CD14-positive monocyte (primary cell): ENCODE results near the gene FBXO45. TPM values are rescaled to one million over a fixed set of nuclear protein-coding genes. Genes with fewer than 3 reads are reported as not detected.
"Not testable (repeated sequence)": the region's sequence is repeated elsewhere in the genome, so short reads cannot be mapped to it uniquely, and the experiment has no call there.

Experiments
- DNase-seq, 3 donors: peaks; one replicate each; pipeline ENCODE4 v3.0.0-alpha.2; 2011 to 2022
- H2AFZ ChIP-seq: 2 replicates; pipeline ENCODE4 v1.6.0; 2012; ENCODE audit warnings: mild to moderate bottlenecking, low read depth, low read length, inconsistent platforms; ENCODE audit not compliant: insufficient read depth, poor library complexity, severe bottlenecking
- H3K27ac ChIP-seq, 2 donors: 1 replicate in 1 of 2; 2 replicates in 1 of 2; pipeline ENCODE4 v1.5.1; 2012 to 2013; ENCODE audit warnings: low read length in 2 of 2, control low read depth in 1 of 2, inconsistent platforms in 1 of 2, low read depth in 1 of 2, mild to moderate bottlenecking in 1 of 2
- H3K27me3 ChIP-seq, 2 donors: one replicate each; pipeline versions ENCODE4 v1.6.0 to v1.6.1; 2011 to 2013; ENCODE audit warnings: low read length in 2 of 2; ENCODE audit not compliant: control insufficient read depth in 2 of 2, insufficient read depth in 2 of 2
- H3K36me3 ChIP-seq, 2 donors: replicated peaks in 1 of 2; 1 replicate in 1 of 2; 2 replicates in 1 of 2; pipeline versions ENCODE4 v1.5.1 to v1.6.1; 2012 to 2013; ENCODE audit warnings: low read length in 2 of 2, control low read depth in 1 of 2, inconsistent platforms in 1 of 2, mild to moderate bottlenecking in 1 of 2; ENCODE audit not compliant: insufficient read depth in 2 of 2, control insufficient read depth in 1 of 2
- H3K4me1 ChIP-seq, 2 donors: 1 replicate in 1 of 2; 2 replicates in 1 of 2; pipeline versions ENCODE4 v1.5.1 to v1.6.1; 2012 to 2013; ENCODE audit warnings: low read length in 2 of 2, control low read depth in 1 of 2, inconsistent platforms in 1 of 2, mild to moderate bottlenecking in 1 of 2, moderate library complexity in 1 of 2; ENCODE audit not compliant: insufficient read depth in 2 of 2, control insufficient read depth in 1 of 2
- H3K4me2 ChIP-seq: replicated peaks from 2 replicates; pipeline ENCODE3; 2012; ENCODE audit warnings: low read length, moderate library complexity, mild to moderate bottlenecking; ENCODE audit not compliant: poor library complexity, severe bottlenecking; ENCODE audit errors: extremely low read depth
- H3K4me3 ChIP-seq, 3 experiments: fragments of 200-600 bp in 1 of 3; sonication (generic) in 1 of 3; replicated peaks in 1 of 3; 1 replicate in 2 of 3; 2 replicates in 1 of 3; pipeline ENCODE4 v1.5.1; 2011 to 2013; ENCODE audit warnings: low read length in 3 of 3, mild to moderate bottlenecking in 3 of 3, control low read depth in 2 of 3, low read depth in 2 of 3, inconsistent platforms in 1 of 3, moderate library complexity in 1 of 3
- H3K79me2 ChIP-seq: 2 replicates; pipeline ENCODE4 v1.6.0; 2012; ENCODE audit warnings: mild to moderate bottlenecking, control low read depth, inconsistent platforms, low read length, moderate library complexity; ENCODE audit not compliant: insufficient read depth
- H3K9ac ChIP-seq: 2 replicates; pipeline ENCODE4 v1.6.0; 2017; ENCODE audit warnings: low read length, mild to moderate bottlenecking; ENCODE audit not compliant: insufficient read depth, poor library complexity, severe bottlenecking
- H3K9me3 ChIP-seq, 2 donors: replicated peaks in 1 of 2; 1 replicate in 1 of 2; 2 replicates in 1 of 2; pipeline versions ENCODE4 v1.5.1 to v1.6.1; 2012 to 2013; ENCODE audit warnings: low read length in 2 of 2, control low read depth in 1 of 2; ENCODE audit not compliant: control insufficient read depth in 1 of 2, insufficient read depth in 1 of 2
- H4K20me1 ChIP-seq: 2 replicates; pipeline ENCODE4 v1.6.0; 2012; ENCODE audit warnings: mild to moderate bottlenecking, low read length, control low read depth, moderate library complexity; ENCODE audit not compliant: insufficient read depth
- H3K27ac Mint-ChIP-seq, 7 donors: one replicate each; pipeline ENCODE4 v1.8.0; 2020; ENCODE audit warnings: mild to moderate bottlenecking in 7 of 7, mixed read lengths in 7 of 7, moderate library complexity in 6 of 7, inconsistent platforms in 2 of 7
- H3K27me3 Mint-ChIP-seq, 3 donors: one replicate each; pipeline ENCODE4 v1.8.0; 2021 to 2022; ENCODE audit warnings: low read depth in 3 of 3, mild to moderate bottlenecking in 3 of 3, mixed read lengths in 3 of 3, moderate library complexity in 3 of 3, inconsistent platforms in 1 of 3
- H3K36me3 Mint-ChIP-seq, 2 donors: one replicate each; pipeline ENCODE4 v1.8.0; 2020; ENCODE audit warnings: mixed read lengths in 2 of 2, inconsistent platforms in 1 of 2, mild to moderate bottlenecking in 1 of 2
- H3K4me1 Mint-ChIP-seq: one replicate; pipeline ENCODE4 v1.8.0; 2020; ENCODE audit warnings: mild to moderate bottlenecking, mixed read lengths
- H3K4me3 Mint-ChIP-seq, 2 donors: one replicate each; pipeline ENCODE4 v1.8.0; 2020; ENCODE audit warnings: mild to moderate bottlenecking in 2 of 2, mixed read lengths in 2 of 2, moderate library complexity in 1 of 2
- H3K9me3 Mint-ChIP-seq, 7 donors: one replicate each; pipeline ENCODE4 v1.8.0; 2020 to 2022; ENCODE audit warnings: mixed read lengths in 7 of 7, mild to moderate bottlenecking in 6 of 7, moderate library complexity in 6 of 7, inconsistent platforms in 2 of 7
- CTCF ChIP-seq: fragments of 200-600 bp; IDR thresholded peaks from one replicate; pipeline ENCODE4 v1.8.0; 2022; ENCODE audit warnings: antibody characterized with exemption, mild to moderate bottlenecking
- WGBS: methylation state at CpG from one replicate; pipeline ENCODE4 v1.1.5; 2013; ENCODE audit warnings: missing lambda C conversion rate; ENCODE audit not compliant: insufficient coverage; 5-methylcytosine and 5-hydroxymethylcytosine counted together
- intact Hi-C, 2 donors: fragments of 100-400 bp; cut with micrococcal nuclease; formaldehyde crosslinking; loops; one replicate each; pipeline versions ENCODE4 v1.15.0 to v1.15.1; 2023
- polyA plus RNA-seq, 3 donors: library from polyadenylated mRNA; depleted of rRNA in 1 of 3; unstranded in 2 of 3; stranded (reverse) in 1 of 3; fragments of 300-500 nt in 2 of 3; fragments of >200 nt in 1 of 3; fragmentation: Illumina TruSeq in 2 of 3; gene quantifications; 1 replicate in 2 of 3; 2 replicates in 1 of 3; pipeline ENCODE4 v1.2.3, GENCODE V29; 2012 to 2021

FBXO45 gene
- polyA plus RNA-seq, 3 donors, result 1.8 to 2.8 (median 2.3) TPM

GRCh38 chr3:196611761-196612483 lies 43.5 kb downstream of the FBXO45 start:
- Mint-ChIP-seq H3K36me3 (no peaks in the 10 kb centered on the region), H3K4me1 (peaks cover 35% of the 10 kb centered on the region), H3K4me3 (peak overlapping the region; percentile 55 to 59), H3K27ac (peak overlapping the region; percentile 51 to 89 (median 83)), H3K27me3 (peaks cover 0 to 2% (median 0%) of the 10 kb centered on the region in 3 donors), H3K9me3 (peaks cover 0 to 2% (median 0%) of the 10 kb centered on the region in 7 donors)
- TF ChIP-seq CTCF, result no peak
- Histone ChIP-seq H3K9ac (no peak overlapping the region), H3K79me2 (peaks cover 8% of the 10 kb centered on the region), H3K27ac (peak overlapping the region; percentile 20 to 30), H3K36me3 (no peaks in the 10 kb centered on the region), H3K9me3 (no peaks in the 10 kb centered on the region), H3K4me1 (peaks cover 32 to 39% of the 10 kb centered on the region in 2 donors), H4K20me1 (no peaks in the 10 kb centered on the region), H3K4me3 (peak overlapping the region in 1 of 3 experiments; percentile 26), H3K4me2 (peak overlapping the region; percentile 48), H3K27me3 (no peaks in the 10 kb centered on the region), H2AFZ (peak overlapping the region; percentile 84)
- DNase-seq, result no peak
- 25% methylated on average over 4 of the region's 10 CpGs for WGBS
- intact Hi-C loops, result no loop called here

GRCh38 chr3:196615234-196615633 lies 46.8 kb downstream of the FBXO45 start:
- H3K79me2 ChIP-seq, result peaks cover 10% of the 10 kb centered on the region
- peaks cover 54 to 59% of the 10 kb centered on the region in 2 donors for H3K4me1 ChIP-seq
- H3K4me2 ChIP-seq, H3K9ac ChIP-seq, DNase-seq, H3K27me3 Mint-ChIP-seq, H3K27ac ChIP-seq, H3K9me3 Mint-ChIP-seq, intact Hi-C loops, H3K36me3 Mint-ChIP-seq, H3K27ac Mint-ChIP-seq, H4K20me1 ChIP-seq, H3K36me3 ChIP-seq, H3K4me3 ChIP-seq, H2AFZ ChIP-seq, H3K9me3 ChIP-seq, H3K27me3 ChIP-seq, H3K4me3 Mint-ChIP-seq: not testable (repeated sequence)
- H3K4me1 Mint-ChIP-seq, result peaks cover 52% of the 10 kb centered on the region
- WGBS, result no CpG with 5 or more reads among the region's 6 CpGs
